ENCODE results near the gene TPMT.
"Not testable (repeated sequence)": the region's sequence is repeated elsewhere in the genome, so short reads cannot be mapped to it uniquely, and the experiment has no call there.

The TPMT gene

DNA sequence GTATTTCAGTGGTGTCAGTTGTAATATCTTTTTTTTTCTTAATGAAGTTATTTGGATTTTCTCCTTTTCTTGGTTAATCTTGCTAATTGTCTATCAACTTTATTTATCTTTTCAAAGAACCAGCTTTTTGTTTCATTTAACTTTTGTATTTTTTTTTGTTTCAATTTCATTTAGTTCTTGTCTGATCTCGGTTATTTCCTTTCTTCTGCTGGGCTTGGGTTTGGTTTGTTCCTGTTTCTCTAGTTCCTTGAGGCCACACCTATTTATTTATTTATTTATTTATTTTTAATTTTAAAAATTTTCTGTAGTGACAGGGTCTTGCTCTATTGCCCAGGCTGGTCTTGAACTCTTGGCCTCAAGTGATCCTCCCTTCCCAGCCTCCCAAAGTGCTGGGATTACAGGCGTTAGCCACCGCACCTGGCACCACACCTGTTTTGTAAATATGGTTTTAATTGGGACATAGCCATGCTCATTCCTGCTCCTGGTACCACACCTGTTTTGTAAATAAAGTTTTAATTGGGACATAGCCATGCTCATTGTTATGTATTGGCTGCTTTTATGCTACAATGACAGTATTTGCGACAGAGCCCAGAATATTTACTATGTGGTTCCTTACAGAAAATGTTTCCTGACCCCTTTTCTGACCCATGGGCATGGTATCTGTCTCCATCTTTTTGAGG is 22.5 kb upstream of the TPMT start:
- no peaks in the 10 kb centered on the region for H3K36me3 ChIP-seq
- no peaks in the 10 kb centered on the region for H3K9me3 ChIP-seq
- H3K27me3 ChIP-seq = no peaks in the 10 kb centered on the region
- H3K4me3 ChIP-seq (ENCODE audit: low read depth, low read length) = no peak overlapping the region
- no peak for DNase-seq
- no peaks in the 10 kb centered on the region for H3K4me1 ChIP-seq
- TF ChIP-seq, protein P1, sequence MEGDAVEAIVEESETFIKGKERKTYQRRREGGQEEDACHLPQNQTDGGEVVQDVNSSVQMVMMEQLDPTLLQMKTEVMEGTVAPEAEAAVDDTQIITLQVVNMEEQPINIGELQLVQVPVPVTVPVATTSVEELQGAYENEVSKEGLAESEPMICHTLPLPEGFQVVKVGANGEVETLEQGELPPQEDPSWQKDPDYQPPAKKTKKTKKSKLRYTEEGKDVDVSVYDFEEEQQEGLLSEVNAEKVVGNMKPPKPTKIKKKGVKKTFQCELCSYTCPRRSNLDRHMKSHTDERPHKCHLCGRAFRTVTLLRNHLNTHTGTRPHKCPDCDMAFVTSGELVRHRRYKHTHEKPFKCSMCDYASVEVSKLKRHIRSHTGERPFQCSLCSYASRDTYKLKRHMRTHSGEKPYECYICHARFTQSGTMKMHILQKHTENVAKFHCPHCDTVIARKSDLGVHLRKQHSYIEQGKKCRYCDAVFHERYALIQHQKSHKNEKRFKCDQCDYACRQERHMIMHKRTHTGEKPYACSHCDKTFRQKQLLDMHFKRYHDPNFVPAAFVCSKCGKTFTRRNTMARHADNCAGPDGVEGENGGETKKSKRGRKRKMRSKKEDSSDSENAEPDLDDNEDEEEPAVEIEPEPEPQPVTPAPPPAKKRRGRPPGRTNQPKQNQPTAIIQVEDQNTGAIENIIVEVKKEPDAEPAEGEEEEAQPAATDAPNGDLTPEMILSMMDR (IDR thresholded peaks at IDR 0.05; ENCODE audit: low read depth, low read length) = no peak

DNA sequence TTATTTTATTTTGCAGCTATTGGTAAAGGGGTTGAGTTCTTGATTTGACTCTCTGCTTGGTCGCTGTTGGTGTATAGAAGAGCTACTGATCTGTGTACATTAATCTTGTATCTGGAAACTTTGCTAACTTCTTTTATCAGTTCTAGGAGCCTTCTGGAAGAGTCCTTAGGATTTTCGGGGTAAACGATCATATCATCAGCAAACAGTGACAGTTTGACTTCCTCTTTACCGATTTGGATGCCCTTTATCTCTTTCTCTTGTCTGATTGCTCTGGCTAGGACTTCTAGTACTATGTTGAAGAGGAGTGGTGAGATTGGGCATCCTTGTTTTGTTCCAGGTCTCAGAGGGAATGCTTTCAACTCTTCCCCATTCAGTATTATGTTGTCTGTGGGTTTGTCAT is 21.3 kb upstream of the TPMT start:
- not testable (repeated sequence) for H3K4me3 ChIP-seq (ENCODE audit: low read depth, low read length); H3K9me3 ChIP-seq; DNase-seq; H3K27me3 ChIP-seq; H3K4me1 ChIP-seq; H3K36me3 ChIP-seq

DNA sequence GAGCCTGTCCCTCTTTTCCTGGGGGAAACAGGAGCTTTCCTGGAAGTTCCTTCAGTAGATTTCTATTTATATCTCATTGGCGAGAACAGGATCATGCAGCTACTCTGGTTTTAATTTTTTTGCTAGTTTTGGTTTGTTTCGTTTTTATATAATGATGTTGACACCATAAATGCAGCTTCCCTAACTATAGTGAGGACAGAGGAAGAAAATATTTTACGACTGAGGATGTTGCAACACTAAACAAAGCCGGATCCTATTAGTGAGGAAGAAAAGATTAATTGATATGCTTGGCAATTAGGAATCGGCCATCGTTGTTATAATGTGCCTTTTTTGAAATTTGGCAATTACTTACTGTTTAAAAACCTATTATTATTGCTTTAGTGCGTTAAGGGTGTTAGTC is 17.0 kb upstream of the TPMT start:
- no peaks in the 10 kb centered on the region for H3K27me3 ChIP-seq
- DNase-seq = no peak
- no peak overlapping the region for H3K4me3 ChIP-seq (ENCODE audit: low read depth, low read length)
- TF ChIP-seq, protein P1 (IDR thresholded peaks at IDR 0.05; ENCODE audit: low read depth, low read length) = no peak
- H3K4me1 ChIP-seq = no peaks in the 10 kb centered on the region
- no peaks in the 10 kb centered on the region for H3K36me3 ChIP-seq
- no peaks in the 10 kb centered on the region for H3K9me3 ChIP-seq

DNA sequence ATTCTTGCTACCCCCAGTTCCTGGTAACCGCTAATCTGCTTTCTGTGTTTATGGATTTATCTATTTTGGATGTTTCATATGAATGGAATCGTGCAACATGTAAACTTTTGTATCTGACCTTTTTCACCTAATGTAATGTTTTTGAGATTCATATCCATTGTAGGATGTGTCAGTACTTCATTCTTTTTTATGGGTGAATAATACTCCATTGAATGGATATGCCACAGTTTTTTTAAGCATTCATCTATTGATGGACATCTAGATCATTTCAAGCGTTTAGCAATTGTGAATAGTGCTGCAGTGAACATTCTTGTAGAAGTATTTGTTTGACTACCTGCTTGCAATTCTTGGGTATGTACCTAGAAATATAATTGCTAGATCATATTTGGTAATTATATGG is 13.4 kb upstream of the TPMT start:
- no peaks in the 10 kb centered on the region for H3K9me3 ChIP-seq
- DNase-seq = no peak
- H3K36me3 ChIP-seq = no peaks in the 10 kb centered on the region
- no peak overlapping the region for H3K4me3 ChIP-seq (ENCODE audit: low read depth, low read length)
- H3K27me3 ChIP-seq = no peaks in the 10 kb centered on the region
- TF ChIP-seq, protein P1 (IDR thresholded peaks at IDR 0.05; ENCODE audit: low read depth, low read length) = no peak
- H3K4me1 ChIP-seq = no peaks in the 10 kb centered on the region

DNA sequence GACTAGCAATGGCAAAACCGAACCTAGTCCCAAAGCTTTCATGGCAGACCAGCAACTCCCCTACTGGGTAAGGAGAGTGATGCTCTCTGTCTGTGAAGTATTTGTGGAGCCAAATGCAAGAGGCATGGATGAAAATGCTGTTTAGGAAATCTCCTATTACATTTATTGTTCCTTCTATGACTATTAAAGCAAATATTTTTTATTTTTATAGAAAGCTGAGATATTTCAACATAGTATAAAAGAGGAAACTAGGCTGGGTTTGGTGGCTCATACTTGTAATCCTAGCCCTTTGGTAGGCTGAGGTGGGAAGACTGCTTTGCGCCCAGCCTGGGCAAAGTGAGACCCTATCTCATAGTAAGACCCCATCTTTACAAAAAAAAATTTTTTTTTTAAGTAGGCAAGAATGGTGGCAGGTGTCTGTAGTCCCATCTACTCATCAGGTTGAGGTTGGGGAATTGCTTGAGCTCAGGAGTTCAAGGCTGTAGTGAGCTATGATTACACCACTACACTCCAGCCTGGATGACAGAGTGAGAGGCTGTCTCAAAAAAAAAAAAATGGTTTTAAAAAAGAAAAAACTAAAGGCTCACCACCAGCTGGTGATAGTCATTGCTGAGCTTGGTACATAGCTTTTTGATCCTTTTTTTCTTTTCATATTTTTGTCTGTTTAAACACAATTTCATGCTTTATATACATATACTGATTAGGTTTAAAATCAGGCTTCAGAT is 11.6 kb upstream of the TPMT start:
- no peak for DNase-seq
- no peaks in the 10 kb centered on the region for H3K36me3 ChIP-seq

DNA sequence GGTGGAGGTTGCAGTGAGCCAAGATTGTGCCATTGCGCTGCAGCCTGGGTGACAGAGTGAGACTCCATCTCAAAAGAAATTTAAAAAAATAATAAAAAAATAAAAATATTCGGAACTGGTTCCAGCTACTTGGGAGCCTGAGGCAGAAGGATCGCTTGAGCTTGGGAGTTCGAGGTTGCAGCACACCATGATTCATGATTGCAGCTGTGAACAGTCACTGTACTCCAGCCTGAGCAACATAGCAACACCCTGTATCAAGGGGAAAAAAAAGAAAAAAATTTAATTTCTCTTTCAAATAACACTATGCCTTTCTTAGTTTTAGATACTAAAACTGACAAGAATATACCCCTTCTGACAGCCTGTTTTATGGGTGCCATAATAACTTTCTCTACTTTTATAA is 10.9 kb upstream of the TPMT start:
- DNase-seq = no peak
- Histone ChIP-seq H3K27me3 (no peaks in the 10 kb centered on the region), H3K4me3 (ENCODE audit: low read depth, low read length) (no peak overlapping the region), H3K9me3 (no peaks in the 10 kb centered on the region), H3K4me1 (no peaks in the 10 kb centered on the region), H3K36me3 (peaks cover 3% of the 10 kb centered on the region; the same call in 1 of the 2 replicates)
- TF ChIP-seq, protein P1 (IDR thresholded peaks at IDR 0.05; ENCODE audit: low read depth, low read length) = no peak

More for the DNA sequence above, 11.6 kb upstream of the TPMT start:
- TF ChIP-seq, protein P1 (IDR thresholded peaks at IDR 0.05; ENCODE audit: low read depth, low read length) = no peak
- no peaks in the 10 kb centered on the region for H3K27me3 ChIP-seq
- H3K4me3 ChIP-seq (ENCODE audit: low read depth, low read length) = no peak overlapping the region
- no peaks in the 10 kb centered on the region for H3K9me3 ChIP-seq
- no peaks in the 10 kb centered on the region for H3K4me1 ChIP-seq
